ENCODE measurements around the gene CDH15.
"Not testable (repeated sequence)": the region's sequence is repeated elsewhere in the genome, so short reads cannot be mapped to it uniquely, and the experiment has no call there.

CDH15 gene

DNA sequence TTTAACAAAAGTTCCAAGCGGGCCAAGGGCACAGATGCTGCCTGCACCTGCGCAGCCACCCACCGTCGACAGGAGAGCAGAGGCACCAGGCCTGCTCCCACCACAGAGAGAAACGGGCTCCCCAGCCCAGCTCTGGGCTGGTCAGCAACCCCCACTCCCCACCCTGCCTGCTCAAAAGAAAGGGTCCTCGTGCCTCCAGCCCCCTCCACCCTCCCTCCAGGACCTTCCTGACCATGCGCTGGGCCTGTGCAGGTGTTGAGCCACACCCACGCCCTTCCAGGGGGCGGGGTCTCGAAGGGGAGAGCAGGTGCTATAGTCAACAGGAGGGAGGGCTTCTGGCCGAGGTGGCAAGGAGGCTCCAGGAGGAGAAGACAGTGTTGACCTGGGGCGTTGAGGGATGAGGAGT is 71.2 kb downstream of the CDH15 start:
- no peak for DNase-seq

DNA sequence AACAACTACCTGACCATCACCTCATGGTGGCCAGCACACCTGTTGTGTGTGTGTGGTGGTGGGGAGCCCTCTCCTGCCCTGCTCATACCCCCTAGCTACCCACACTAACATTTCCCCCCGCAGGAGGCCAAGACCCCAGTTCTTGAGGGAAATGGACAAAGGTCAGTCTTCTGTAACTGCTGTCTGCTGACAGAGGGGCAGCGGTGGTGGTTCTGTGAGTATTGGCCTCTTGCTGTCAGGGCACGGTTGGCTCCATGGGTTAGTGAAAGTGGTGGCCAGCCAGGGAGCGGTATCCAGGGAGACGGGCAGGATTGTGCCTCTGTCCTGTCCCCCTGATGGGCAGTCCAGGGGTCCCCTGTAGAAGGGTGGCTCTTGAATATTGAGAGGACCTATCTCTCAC is 72.1 kb downstream of the CDH15 start:
- no peak for DNase-seq

DNA sequence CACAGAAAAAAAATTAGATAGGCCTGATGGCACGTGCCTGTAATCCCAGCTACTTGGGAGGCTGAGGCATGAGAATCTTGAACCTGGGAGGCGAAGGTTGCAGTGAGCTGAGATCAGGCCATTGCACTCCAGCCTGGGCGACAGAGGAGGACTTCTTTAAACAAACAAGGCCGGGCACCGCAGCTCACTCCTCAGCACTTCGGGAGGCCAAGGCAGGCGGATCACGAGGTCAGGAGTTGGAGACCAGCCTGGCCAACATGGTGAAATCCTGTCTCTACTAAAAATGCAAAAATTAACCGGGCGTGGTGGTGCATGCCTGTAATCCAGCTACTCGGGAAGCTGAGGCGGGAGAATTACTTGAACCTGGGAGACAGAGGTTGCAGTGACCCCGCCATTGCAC is 72.7 kb downstream of the CDH15 start:
- DNase-seq, result not testable (repeated sequence)

DNA sequence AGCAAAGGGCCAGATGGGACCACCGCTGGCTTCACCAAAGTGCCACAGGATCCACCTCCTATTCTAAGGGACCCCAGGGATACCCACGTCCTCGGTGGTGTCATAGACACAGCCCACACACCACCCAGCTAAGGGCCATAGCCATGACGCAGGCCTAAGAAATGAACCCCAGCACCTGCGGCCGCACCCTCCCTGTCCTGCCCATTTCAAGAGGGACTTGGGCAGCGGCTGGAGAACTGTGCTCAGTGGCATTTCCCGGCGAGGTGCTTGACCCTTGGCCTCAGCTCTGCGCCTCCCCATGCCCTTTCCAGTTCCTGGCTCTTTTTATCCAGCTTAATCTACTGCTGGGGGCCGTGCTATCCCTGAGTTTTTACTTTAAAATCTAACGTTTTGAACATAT is 73.2 kb downstream of the CDH15 start:
- no peak for DNase-seq
